ENCODE results near the gene CCNL2. TPM values are rescaled to one million over a fixed set of nuclear protein-coding genes. Genes with fewer than 3 reads are reported as not detected.

Gene CCNL2
- total and polyA plus RNA-seq, 8 donors = 33.4 to 739 (median 277) TPM

DNA sequence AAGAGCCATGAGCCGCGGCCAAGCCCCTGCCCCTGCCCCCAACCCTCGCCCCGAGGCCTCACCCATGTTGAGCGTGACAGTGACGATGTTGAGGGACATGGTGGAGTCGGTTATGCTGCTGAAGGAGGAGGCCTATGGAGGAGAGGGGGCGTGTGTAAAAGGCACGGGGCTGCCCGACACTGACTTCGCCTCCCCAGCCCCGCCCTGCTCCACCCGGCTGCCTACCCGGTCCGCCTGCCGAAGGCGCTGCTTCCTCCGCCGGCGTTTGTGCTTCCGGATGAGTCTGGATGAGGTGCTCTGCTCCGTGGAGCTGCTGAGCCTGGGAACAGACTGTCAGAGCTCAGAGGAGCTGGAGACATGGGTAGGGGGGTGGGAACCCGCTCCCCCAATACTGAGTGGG is 59.0 kb downstream of the CCNL2 start:
- intact Hi-C loops (cut with DNase I; ENCODE audit: low total_unique reads) = no loop called here
- H3K4me3 ChIP-seq = no peak overlapping the region
- H3K9me3 ChIP-seq = no peaks in the 10 kb centered on the region
- TF ChIP-seq, protein P1, sequence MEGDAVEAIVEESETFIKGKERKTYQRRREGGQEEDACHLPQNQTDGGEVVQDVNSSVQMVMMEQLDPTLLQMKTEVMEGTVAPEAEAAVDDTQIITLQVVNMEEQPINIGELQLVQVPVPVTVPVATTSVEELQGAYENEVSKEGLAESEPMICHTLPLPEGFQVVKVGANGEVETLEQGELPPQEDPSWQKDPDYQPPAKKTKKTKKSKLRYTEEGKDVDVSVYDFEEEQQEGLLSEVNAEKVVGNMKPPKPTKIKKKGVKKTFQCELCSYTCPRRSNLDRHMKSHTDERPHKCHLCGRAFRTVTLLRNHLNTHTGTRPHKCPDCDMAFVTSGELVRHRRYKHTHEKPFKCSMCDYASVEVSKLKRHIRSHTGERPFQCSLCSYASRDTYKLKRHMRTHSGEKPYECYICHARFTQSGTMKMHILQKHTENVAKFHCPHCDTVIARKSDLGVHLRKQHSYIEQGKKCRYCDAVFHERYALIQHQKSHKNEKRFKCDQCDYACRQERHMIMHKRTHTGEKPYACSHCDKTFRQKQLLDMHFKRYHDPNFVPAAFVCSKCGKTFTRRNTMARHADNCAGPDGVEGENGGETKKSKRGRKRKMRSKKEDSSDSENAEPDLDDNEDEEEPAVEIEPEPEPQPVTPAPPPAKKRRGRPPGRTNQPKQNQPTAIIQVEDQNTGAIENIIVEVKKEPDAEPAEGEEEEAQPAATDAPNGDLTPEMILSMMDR (IDR thresholded peaks at IDR 0.05) = no peak
- TF ChIP-seq POLR2AphosphoS5 (IDR thresholded peaks at IDR 0.05) (no peak), EP300 (IDR thresholded peaks at IDR 0.05) (no peak), POLR2A (IDR thresholded peaks at IDR 0.05) (no peak)
- H3K27me3 ChIP-seq = no peaks in the 10 kb centered on the region
- DNase-seq = no peak
- 85 to 95% (median 89%) methylated on average over 10 to 23 of the region's 23 CpGs for WGBS, 5 donors
- no peak overlapping the region for H3K27ac ChIP-seq
- peaks cover 32 to 74% (median 72%) of the 10 kb centered on the region in 4 donors for H3K36me3 ChIP-seq
- H3K4me1 ChIP-seq = peaks cover 11 to 43% (median 30%) of the 10 kb centered on the region in 4 donors

DNA sequence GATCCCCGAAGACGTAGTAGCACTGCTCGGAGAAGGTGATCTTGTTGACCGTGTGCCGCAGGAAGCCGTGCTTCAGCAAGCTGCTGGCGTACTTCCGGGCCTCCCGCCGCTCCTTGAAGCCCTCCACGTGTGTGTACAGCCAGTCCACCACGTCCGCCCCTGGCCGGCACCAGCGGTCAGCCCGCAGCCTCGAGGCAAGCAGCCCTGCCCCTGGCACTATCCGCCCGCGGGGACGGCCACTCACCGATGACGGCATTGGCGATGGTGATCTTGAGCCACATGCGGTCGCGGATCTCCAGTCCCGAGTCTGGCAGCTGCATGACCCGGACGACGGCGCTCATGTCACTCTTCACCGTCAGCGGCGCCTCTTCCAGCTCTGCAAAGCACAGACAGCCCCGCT is 60.9 kb downstream of the CCNL2 start:
- Histone ChIP-seq H3K27me3 (no peaks in the 10 kb centered on the region), H3K4me3 (no peak overlapping the region), H3K36me3 (peaks cover 32 to 77% (median 74%) of the 10 kb centered on the region in 4 donors), H3K9me3 (no peaks in the 10 kb centered on the region), H3K4me1 (peaks cover 1 to 26% (median 17%) of the 10 kb centered on the region in 4 donors), H3K27ac (no peak overlapping the region)
- intact Hi-C loops (cut with DNase I; ENCODE audit: low total_unique reads) = no loop called here
- no peak for TF ChIP-seq POLR2AphosphoS5 (IDR thresholded peaks at IDR 0.05)
- 92 to 94% (median 93%) methylated on average over 17 to 36 of the region's 36 CpGs for WGBS, 5 donors
- DNase-seq = no peak

DNA sequence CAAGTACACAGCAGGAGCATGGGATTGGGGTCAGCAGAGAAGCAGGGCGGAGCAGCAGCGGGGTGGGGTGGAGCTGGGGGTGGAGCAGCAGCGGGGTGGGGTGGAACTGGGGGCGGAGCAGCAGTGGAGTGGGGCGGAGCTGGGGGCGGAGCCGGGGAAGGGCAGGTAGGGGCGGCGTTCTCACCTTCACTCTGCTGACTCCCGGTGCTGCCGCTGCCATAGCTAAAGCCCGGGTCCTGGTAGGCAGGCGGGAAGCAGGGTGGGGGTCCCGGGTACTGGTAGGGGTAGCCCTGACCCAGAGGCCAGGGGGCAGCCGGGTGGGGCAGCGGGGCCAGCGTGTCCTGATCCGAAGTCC is 61.4 kb downstream of the CCNL2 start:
- WGBS, 5 donors = 43 to 71% (median 63%) methylated on average over 13 to 18 of the region's 18 CpGs
- Histone ChIP-seq H3K4me3 (no peak overlapping the region), H3K9me3 (no peaks in the 10 kb centered on the region), H3K27ac (peak overlapping the region in 1 of 5 donors; percentile 33), H3K27me3 (no peaks in the 10 kb centered on the region), H3K4me1 (peaks cover 6 to 26% (median 19%) of the 10 kb centered on the region in 4 donors), H3K36me3 (peaks cover 32 to 77% (median 74%) of the 10 kb centered on the region in 4 donors)
- TF ChIP-seq, protein P1 (IDR thresholded peaks at IDR 0.05) = no peak
- no peak for TF ChIP-seq EP300 (IDR thresholded peaks at IDR 0.05)
- no peak for TF ChIP-seq POLR2A (IDR thresholded peaks at IDR 0.05)
- no peak for TF ChIP-seq POLR2AphosphoS5 (IDR thresholded peaks at IDR 0.05)
- intact Hi-C loops (cut with DNase I; ENCODE audit: low total_unique reads) = no loop called here
- peak; percentile 72 to 76 for DNase-seq

DNA sequence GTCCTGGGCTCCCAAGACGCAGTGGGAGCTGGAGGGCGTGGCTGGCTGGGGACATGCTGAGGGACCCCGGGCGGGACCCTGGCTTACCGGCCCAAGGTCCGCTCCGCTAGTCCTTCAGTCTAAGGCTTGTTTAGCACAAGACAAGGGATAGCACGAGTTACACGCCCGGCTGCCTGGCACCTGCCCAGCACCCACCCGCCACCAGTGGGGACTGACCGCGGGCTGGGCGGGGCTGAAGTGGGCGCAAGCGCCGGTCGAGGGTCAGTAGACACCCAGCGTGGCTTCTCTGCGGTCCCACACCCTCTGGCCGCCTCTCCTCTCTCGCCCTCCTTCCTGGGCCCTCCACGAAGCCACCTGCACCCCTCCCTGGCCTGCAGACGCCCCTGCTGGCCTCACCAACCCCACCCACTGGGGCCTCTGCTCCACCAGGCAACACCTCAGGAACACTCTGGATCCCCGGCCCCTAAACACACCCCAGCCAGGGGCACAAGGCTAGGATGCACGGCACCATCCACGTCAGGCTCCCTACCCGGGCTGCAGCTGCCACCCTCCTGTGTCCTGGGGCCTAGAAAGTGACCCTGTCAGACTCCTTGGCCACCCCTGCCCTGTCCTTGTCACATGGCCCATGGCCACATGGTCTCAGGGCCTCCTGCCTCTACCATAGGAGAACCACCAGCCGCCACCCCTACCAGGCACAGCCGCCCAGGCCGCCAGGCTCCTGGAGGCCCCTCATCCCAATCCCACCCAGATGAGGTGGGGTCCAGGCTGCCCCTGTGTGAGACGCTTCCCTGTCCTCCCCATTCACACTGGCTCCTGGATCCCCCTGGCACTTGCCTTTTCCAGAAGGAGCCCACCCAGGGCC is 62.0 kb downstream of the CCNL2 start:
- Histone ChIP-seq H3K27ac (peak overlapping the region in 1 of 5 donors; percentile 33), H3K4me3 (no peak overlapping the region), H3K36me3 (peaks cover 32 to 75% (median 71%) of the 10 kb centered on the region in 4 donors), H3K27me3 (no peaks in the 10 kb centered on the region), H3K4me1 (peaks cover 6 to 28% (median 23%) of the 10 kb centered on the region in 4 donors), H3K9me3 (no peaks in the 10 kb centered on the region)
- DNase-seq = no peak
- 88 to 96% (median 93%) methylated on average over 16 to 32 of the region's 32 CpGs for WGBS, 5 donors
- intact Hi-C loops (cut with DNase I; ENCODE audit: low total_unique reads) = no loop called here
- TF ChIP-seq POLR2AphosphoS5 (IDR thresholded peaks at IDR 0.05) (no peak), POLR2A (IDR thresholded peaks at IDR 0.05) (no peak), EP300 (IDR thresholded peaks at IDR 0.05) (no peak)
- TF ChIP-seq, protein P1 (IDR thresholded peaks at IDR 0.05) = no peak

DNA sequence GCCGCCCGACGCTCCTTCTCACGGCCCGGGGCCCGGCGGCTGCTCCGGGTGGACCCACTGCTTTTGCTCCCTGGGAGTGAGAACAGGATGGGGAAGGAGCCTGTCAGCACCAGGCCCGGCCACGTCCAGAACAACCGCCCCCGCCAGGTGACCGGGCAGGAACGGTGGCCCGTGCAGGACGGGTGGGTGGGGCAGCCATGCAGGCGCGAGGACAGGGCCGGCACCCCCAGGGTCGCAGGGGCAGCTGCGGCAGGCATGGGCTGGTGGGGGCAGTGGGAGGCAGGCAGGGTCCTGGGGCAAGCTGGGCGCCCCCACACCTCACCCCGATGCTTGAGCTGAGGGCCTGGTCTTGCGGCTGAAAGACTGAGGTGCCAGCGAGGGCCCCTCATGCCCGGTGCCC is 62.7 kb downstream of the CCNL2 start:
- intact Hi-C loops (cut with DNase I; ENCODE audit: low total_unique reads) = no loop called here
- Histone ChIP-seq H3K27ac (no peak overlapping the region), H3K36me3 (peaks cover 27 to 68% (median 64%) of the 10 kb centered on the region in 4 donors), H3K9me3 (no peaks in the 10 kb centered on the region), H3K4me3 (no peak overlapping the region), H3K4me1 (peaks cover 6 to 34% (median 30%) of the 10 kb centered on the region in 4 donors), H3K27me3 (no peaks in the 10 kb centered on the region)
- TF ChIP-seq POLR2A (IDR thresholded peaks at IDR 0.05) (no peak), EP300 (IDR thresholded peaks at IDR 0.05) (no peak), POLR2AphosphoS5 (IDR thresholded peaks at IDR 0.05) (no peak)
- TF ChIP-seq, protein P1 (IDR thresholded peaks at IDR 0.05) = no peak
- 89 to 92% (median 90%) methylated on average over 20 to 26 of the region's 26 CpGs for WGBS, 5 donors
- no peak for DNase-seq
